GM18526 (cell line): ENCODE measurements around the gene HS2ST1.

ENCODE experiments used
- POLR2A ChIP-seq: IDR thresholded peaks from 3 replicates; pipeline ENCODE4 v1.6.1; 2011; ENCODE audit not compliant: insufficient read length; ENCODE audit errors: extremely low read depth

HS2ST1 gene

GRCh38 chr1:87030740-87031690 lies 116.6 kb downstream of the HS2ST1 start:
- TF ChIP-seq POLR2A: no peak

- TF ChIP-seq POLR2A: no peak
These were observed 119.9 kb downstream of the HS2ST1 start for GRCh38 chr1:87034351-87034750.

GRCh38 chr1:87039096-87039495 lies 124.7 kb downstream of the HS2ST1 start:
- TF ChIP-seq POLR2A: no peak

GRCh38 chr1:87042111-87042811 lies 127.8 kb downstream of the HS2ST1 start:
- no peak for TF ChIP-seq POLR2A

GRCh38 chr1:87044424-87044823 lies 130.0 kb downstream of the HS2ST1 start:
- TF ChIP-seq POLR2A: no peak

GRCh38 chr1:87044840-87045239 lies 130.4 kb downstream of the HS2ST1 start:
- TF ChIP-seq POLR2A: no peak

GRCh38 chr1:87045761-87046304 lies 131.4 kb downstream of the HS2ST1 start:
- TF ChIP-seq POLR2A: no peak

GRCh38 chr1:87046951-87047350 lies 132.5 kb downstream of the HS2ST1 start:
- no peak for TF ChIP-seq POLR2A

- no peak for TF ChIP-seq POLR2A
These were observed 133.8 kb downstream of the HS2ST1 start for GRCh38 chr1:87048237-87048636.

GRCh38 chr1:87051965-87052364 lies 137.5 kb downstream of the HS2ST1 start:
- no peak for TF ChIP-seq POLR2A

GRCh38 chr1:87052400-87052799 lies 138.0 kb downstream of the HS2ST1 start:
- TF ChIP-seq POLR2A: no peak

- no peak for TF ChIP-seq POLR2A
These were observed 138.5 kb downstream of the HS2ST1 start for GRCh38 chr1:87052961-87053360.

GRCh38 chr1:87053446-87053845 lies 139.0 kb downstream of the HS2ST1 start:
- no peak for TF ChIP-seq POLR2A

GRCh38 chr1:87056974-87057373 lies 142.5 kb downstream of the HS2ST1 start:
- no peak for TF ChIP-seq POLR2A

- TF ChIP-seq POLR2A: no peak
These were observed 143.9 kb downstream of the HS2ST1 start for GRCh38 chr1:87058343-87058649.

GRCh38 chr1:87061742-87062156 lies 147.3 kb downstream of the HS2ST1 start:
- no peak for TF ChIP-seq POLR2A

- TF ChIP-seq POLR2A: no peak
These were observed 148.3 kb downstream of the HS2ST1 start for GRCh38 chr1:87062687-87063086.

GRCh38 chr1:87064309-87064708 lies 149.9 kb downstream of the HS2ST1 start:
- TF ChIP-seq POLR2A: no peak
